K562 (cell line): ENCODE results near the gene OLFM4. TPM values are rescaled to one million over a fixed set of nuclear protein-coding genes. Genes with fewer than 3 reads are reported as not detected.

Experiments used
- ATAC-seq: fragments of 200-7000 bp; cut with Tn5 transposase; 3 replicates; pipeline ENCODE4 v1.9.1; 2020; ENCODE audit warnings: moderate library complexity
- BruUV-seq: library from RNA; stranded (reverse); fragments of 400-500 nt; replicated peaks from 2 replicates; lab custom pipeline; 2021; lab: Mats Ljungman, UMichigan
- CTCF ChIA-PET: fragments of 300-600 bp; formaldehyde crosslinking; extraction: SDS; loops from one replicate; lab custom pipeline; 2021; ENCODE audit warnings: low intra/inter-chr PET ratio; lab: Yijun Ruan, JAX
- POLR2A ChIA-PET: fragments of 300-600, 350-650 bp; sonication (Branson Sonifier 250); formaldehyde crosslinking; extraction: SDS; loops from one replicate; lab custom pipeline; 2021; ENCODE audit warnings: antibody characterized with exemption, inconsistent platforms; lab: Yijun Ruan, JAX
- DNase-seq, 4 experiments: peaks; one replicate each; pipeline versions ENCODE4 v3.0.0 to v3.0.0-alpha.2; 2011 to 2018; ENCODE audit warnings: low spot score in 3 of 4, mixed read lengths in 3 of 4; ENCODE audit errors: extremely low read depth in 1 of 4
- FAIRE-seq: peaks from 2 replicates; lab custom pipeline; 2011; peaks lifted over from hg19 to GRCh38; lab: Jason Lieb, UNC
- H2AFZ ChIP-seq: 2 replicates; pipeline ENCODE4 v1.6.0; 2011; ENCODE audit warnings: low read depth, low read length, control low read depth, inconsistent platforms
- H3K27ac ChIP-seq: fragments of 200-600 bp; 3 replicates; pipeline ENCODE4 v1.8.0; 2011; ENCODE audit warnings: low read depth, mild to moderate bottlenecking, control low read depth, inconsistent platforms, low read length, moderate library complexity, mixed read lengths; ENCODE audit errors: extremely low read depth
- H3K27me3 ChIP-seq, 2 experiments: fragments of 300-600 bp in 1 of 2; 2 replicates in 1 of 2; 3 replicates in 1 of 2; pipeline versions ENCODE4 v1.6.0 to v1.8.0; 2011; ENCODE audit warnings: inconsistent platforms in 2 of 2, low read length in 2 of 2, mild to moderate bottlenecking in 1 of 2, mixed read lengths in 1 of 2, moderate library complexity in 1 of 2; ENCODE audit not compliant: control insufficient read depth in 2 of 2, insufficient read depth in 2 of 2
- H3K36me3 ChIP-seq: fragments of 300-600 bp; 3 replicates; pipeline ENCODE4 v1.8.0; 2011; ENCODE audit warnings: mild to moderate bottlenecking, low read length, inconsistent platforms; ENCODE audit not compliant: control insufficient read depth, insufficient read depth
- H3K4me1 ChIP-seq, 2 experiments: fragments of 200-600 bp in 1 of 2; replicated peaks in 1 of 2; 2 replicates in 1 of 2; 3 replicates in 1 of 2; pipeline versions ENCODE4 v1.5.1 to v1.8.0; 2011; ENCODE audit warnings: inconsistent platforms in 2 of 2, low read length in 2 of 2, mild to moderate bottlenecking in 1 of 2, mixed read lengths in 1 of 2, moderate library complexity in 1 of 2; ENCODE audit not compliant: control insufficient read depth in 2 of 2, insufficient read depth in 2 of 2
- H3K4me2 ChIP-seq: 2 replicates; pipeline ENCODE4 v1.6.1; 2011; ENCODE audit warnings: low read length, control low read depth, inconsistent platforms, mixed read lengths; ENCODE audit not compliant: insufficient read depth
- H3K4me3 ChIP-seq: fragments of 200-600 bp; sonication (generic), shearing (Covaris generic); 2 replicates; pipeline ENCODE4 v1.5.1; 2016; ENCODE audit warnings: control low read depth, inconsistent platforms
- H3K79me2 ChIP-seq: fragments of 200-600 bp; 3 replicates; pipeline ENCODE4 v1.8.0; 2011; ENCODE audit warnings: low read length, inconsistent platforms; ENCODE audit not compliant: control insufficient read depth, insufficient read depth
- H3K9ac ChIP-seq, 2 experiments: 2 replicates each; pipeline versions ENCODE4 v1.6.0 to v1.6.1; 2011; ENCODE audit warnings: low read depth in 2 of 2, low read length in 2 of 2, control low read depth in 1 of 2, inconsistent platforms in 1 of 2, mild to moderate bottlenecking in 1 of 2, mixed read lengths in 1 of 2; ENCODE audit not compliant: insufficient read depth in 1 of 2
- H3K9me1 ChIP-seq: one replicate; pipeline ENCODE4 v1.6.0; 2011; ENCODE audit warnings: inconsistent platforms, mild to moderate bottlenecking, low read length, moderate library complexity; ENCODE audit not compliant: control insufficient read depth, insufficient read depth
- H3K9me3 ChIP-seq: replicated peaks from 2 replicates; pipeline ENCODE4 v1.5.1; 2011; ENCODE audit warnings: low read depth, low read length, inconsistent platforms; ENCODE audit not compliant: control insufficient read depth, insufficient read depth
- H4K20me1 ChIP-seq: replicated peaks from 2 replicates; pipeline ENCODE4 v1.6.1; 2011; ENCODE audit warnings: low read length, inconsistent platforms, mixed read lengths; ENCODE audit not compliant: control insufficient read depth, insufficient read depth
- ELK3 ChIP-seq: fragments of 450-650 bp; formaldehyde crosslinking; IDR thresholded peaks from 2 replicates; pipeline ENCODE4 v1.4.0; 2020; ENCODE audit warnings: mild to moderate bottlenecking
- JUND ChIP-seq, 2 experiments: IDR thresholded peaks; 2 replicates in 1 of 2; 3 replicates in 1 of 2; pipeline ENCODE4 v1.6.1; 2011; ENCODE audit warnings: borderline replicate concordance in 2 of 2, low read depth in 2 of 2, low read length in 2 of 2, improper control_type of control experiment in 1 of 2, missing biosample characterization in 1 of 2, missing genetic modification characterization in 1 of 2, missing genetic modification reagents in 1 of 2
- TEAD2 ChIP-seq: fragments of 450-650 bp; IDR thresholded peaks from 2 replicates; pipeline ENCODE4 v1.6.1; 2016; ENCODE audit warnings: missing genetic modification characterization, control low read depth, missing compliant biosample characterization
- WGBS: fragments of 100-300 bp; shearing (Covaris generic); methylation state at CpG from one replicate; pipeline ENCODE4 v1.1.6; 2016; ENCODE audit warnings: low coverage, mixed read lengths; ENCODE audit not compliant: insufficient coverage; ENCODE audit errors: missing lambda C conversion rate; 5-methylcytosine and 5-hydroxymethylcytosine counted together
- in situ Hi-C: fragments of 300-500 bp; cut with MboI; formaldehyde crosslinking; loops from 4 replicates; pipeline ENCODE4 v1.15.0; 2018; ENCODE audit warnings: inconsistent platforms, mixed read lengths
- intact Hi-C: fragments of 100-400 bp; cut with micrococcal nuclease; formaldehyde crosslinking; loops from 2 replicates; pipeline ENCODE4 v1.14.2; 2022
- polyA plus RNA-seq, 8 experiments: library from polyadenylated mRNA; depleted of rRNA in 4 of 8; stranded (reverse) in 5 of 8; unstranded in 3 of 8; fragments of >200 nt; fragmentation: Nextera tagmentation in 2 of 8; fragmentation: Illumina TruSeq in 1 of 8; extraction: Ambion mirVana in 2 of 8; extraction: Trizol in 1 of 8; gene quantifications; 2 replicates each; pipeline versions ENCODE4 v1.2.1 to v1.2.3, GENCODE V29; 2011 to 2014; ENCODE audit warnings: inconsistent platforms in 1 of 8, missing spikeins in 1 of 8
- total RNA-seq, 7 experiments: library from RNA; depleted of rRNA in 6 of 7; stranded (reverse); fragments of >200 nt in 6 of 7; fragmentation: Illumina TruSeq in 2 of 7; extraction: Trizol in 2 of 7; gene quantifications; 2 replicates each; pipeline versions ENCODE4 v1.2.1 to v1.2.3, GENCODE V29; 2011 to 2021; ENCODE audit warnings: low replicate concordance in 1 of 7

Gene OLFM4
- total and polyA plus RNA-seq, 9 of the 15 experiments (the other 6 are each of a cell fraction or from before 2014, with no cell fraction given), result not detected

GRCh38 chr13:53038993-53039392 is 10.4 kb downstream of the OLFM4 start (continued):
- TF ChIP-seq ELK3 (CRISPR knock-in tag), result no peak
- TF ChIP-seq, all 486 proteins: peak for 0

GRCh38 chr13:53041968-53042516 is 13.4 kb downstream of the OLFM4 start:
- CTCF ChIA-PET, result no interaction called here
- intact Hi-C loops, result no loop called here
- H3K36me3 ChIP-seq, result no peaks in the 10 kb centered on the region

More at GRCh38 chr13:53041968-53042516, 13.4 kb downstream of the OLFM4 start:
- POLR2A ChIA-PET, result no interaction called here
- DNase-seq (no peak), FAIRE-seq (no peak), ATAC-seq (no peak)
- Histone ChIP-seq H4K20me1 (no peaks in the 10 kb centered on the region; the same call in 1 of the 2 replicates), H2AFZ (no peak overlapping the region), H3K4me2 (no peak overlapping the region), H3K9me3 (no peaks in the 10 kb centered on the region), H3K79me2 (no peaks in the 10 kb centered on the region), H3K27ac (no peak overlapping the region), H3K27me3 (no peaks in the 10 kb centered on the region), H3K9me1 (no peaks in the 10 kb centered on the region), H3K4me1 (no peaks in the 10 kb centered on the region), H3K4me3 (no peak overlapping the region), H3K9ac (no peak overlapping the region)
- in situ Hi-C loops, result no loop called here
- BruUV-seq, result no TSS peak
- TF ChIP-seq TEAD2 (tag), result no peak
- TF ChIP-seq JUND (IDR thresholded peaks at IDR 0.05; ENCODE audit: borderline replicate concordance, low read depth, low read length), result no peak
- TF ChIP-seq JUND (tag; IDR thresholded peaks at IDR 0.05; ENCODE audit: borderline replicate concordance, low read depth, low read length), result no peak
- 0% methylated on average over 3 of the region's 3 CpGs for WGBS
